GM18517 (cell line): ENCODE measurements around the gene OR1D2.
A peak's percentile ranks its signal among the peaks of the same experiment; 100 is the strongest.
"Not testable (repeated sequence)": the region's sequence is repeated elsewhere in the genome, so short reads cannot be mapped to it uniquely, and the experiment has no call there.

ENCODE experiments used
- ATAC-seq: cut with Tn5 transposase; IDR thresholded peaks from one replicate; pipeline ENCODE4 v1.9.1; 2021; ENCODE audit warnings: mild to moderate bottlenecking, moderate library complexity; ENCODE audit not compliant: unreplicated experiment

OR1D2 gene, protein sequence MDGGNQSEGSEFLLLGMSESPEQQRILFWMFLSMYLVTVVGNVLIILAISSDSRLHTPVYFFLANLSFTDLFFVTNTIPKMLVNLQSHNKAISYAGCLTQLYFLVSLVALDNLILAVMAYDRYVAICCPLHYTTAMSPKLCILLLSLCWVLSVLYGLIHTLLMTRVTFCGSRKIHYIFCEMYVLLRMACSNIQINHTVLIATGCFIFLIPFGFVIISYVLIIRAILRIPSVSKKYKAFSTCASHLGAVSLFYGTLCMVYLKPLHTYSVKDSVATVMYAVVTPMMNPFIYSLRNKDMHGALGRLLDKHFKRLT

GRCh38 chr17:3104322-3104721 lies at the start of gene OR1D2:
Gene OR1D2, minus strand, starts transcription at chr17:3104422. Its CDS starts 11,426 bp downstream, at chr17:3092996.
- ATAC-seq = no peak

DNA sequence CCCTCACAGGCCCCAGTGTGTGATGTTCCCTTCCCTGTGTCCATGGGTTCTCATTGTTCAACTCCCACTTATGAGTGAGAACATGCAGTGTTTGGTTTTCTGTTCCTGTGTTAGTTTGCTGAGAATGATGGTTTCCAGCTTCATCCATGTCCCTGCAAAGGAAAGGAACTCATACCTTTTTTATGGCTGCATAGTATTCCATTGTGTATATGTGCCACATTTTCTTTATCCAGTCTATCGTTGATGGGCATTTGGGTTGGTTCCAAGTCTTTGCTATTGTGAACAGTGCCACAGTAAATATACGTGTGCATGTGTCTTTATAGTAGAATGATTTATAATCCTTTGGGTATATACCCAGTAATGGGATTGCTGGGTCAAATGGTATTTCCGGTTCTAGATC lies 33.3 kb upstream of the OR1D2 start:
- not testable (repeated sequence) for ATAC-seq

- ATAC-seq = no peak
Measured at GRCh38 chr17:3127451-3127850, 23.2 kb upstream of the OR1D2 start, which contains the start of gene OR1G1. Gene OR1G1, minus strand, starts transcription at chr17:3127551. Its CDS starts 0 bp downstream, at chr17:3127551.

- not testable (repeated sequence) for ATAC-seq
Measured at GRCh38 chr17:3073850-3074249, 30.4 kb downstream of the OR1D2 start.

GRCh38 chr17:3065192-3065591 lies 39.0 kb downstream of the OR1D2 start:
- not testable (repeated sequence) for ATAC-seq

- ATAC-seq = not testable (repeated sequence)
Measured at GRCh38 chr17:3063507-3063906, 40.7 kb downstream of the OR1D2 start, which contains the start of gene OR1D5. Gene OR1D5, minus strand, starts transcription at chr17:3063607. Its CDS starts 0 bp downstream, at chr17:3063607.

DNA sequence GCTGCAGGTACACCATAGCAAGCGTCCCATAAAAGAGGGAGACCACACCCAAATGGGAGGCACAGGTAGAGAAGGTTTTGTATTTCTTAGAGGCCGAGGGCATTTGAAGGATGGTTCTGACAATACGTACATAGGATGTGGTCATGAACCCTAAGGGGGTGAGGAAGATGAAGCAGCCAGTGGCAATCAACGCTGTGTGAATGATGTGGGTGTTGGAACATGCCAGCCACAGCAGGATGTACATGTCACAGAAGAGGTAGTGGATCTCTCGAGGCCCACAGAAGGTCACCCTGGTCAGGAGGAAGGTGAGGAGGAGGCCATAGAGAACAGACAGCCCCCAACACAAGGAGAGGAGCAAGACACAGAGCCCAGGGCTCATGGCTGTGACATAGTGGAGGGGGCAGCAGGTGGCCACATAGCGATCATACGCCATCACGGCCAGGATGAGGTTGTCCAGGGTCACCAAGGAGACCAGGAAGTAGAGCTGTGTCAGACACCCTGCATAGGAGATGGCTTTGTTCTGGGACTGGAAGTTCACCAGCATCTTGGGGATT lies 41.3 kb downstream of the OR1D2 start:
- ATAC-seq = not testable (repeated sequence)

DNA sequence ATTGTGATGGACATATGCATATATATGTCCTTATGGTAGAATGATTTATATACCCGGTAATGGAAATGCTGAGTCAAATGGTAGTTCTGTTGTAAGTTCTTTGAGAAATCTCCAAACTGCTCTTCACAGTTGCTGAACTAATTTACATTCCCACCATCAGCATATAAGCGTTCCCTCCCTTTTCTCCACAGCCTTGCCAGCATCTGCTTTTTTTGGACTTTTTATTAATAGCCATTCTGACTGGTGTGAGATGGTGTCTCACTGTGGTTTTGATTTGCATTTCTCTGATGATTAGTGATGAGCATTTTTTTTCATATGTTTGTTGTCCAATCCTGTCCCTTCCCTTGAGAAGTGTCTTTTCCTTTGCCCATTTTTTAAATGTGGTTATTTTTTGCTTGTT lies 49.4 kb downstream of the OR1D2 start:
- ATAC-seq = not testable (repeated sequence)

- no peak for ATAC-seq
Measured at GRCh38 chr17:3049705-3050295, 54.4 kb downstream of the OR1D2 start.

DNA sequence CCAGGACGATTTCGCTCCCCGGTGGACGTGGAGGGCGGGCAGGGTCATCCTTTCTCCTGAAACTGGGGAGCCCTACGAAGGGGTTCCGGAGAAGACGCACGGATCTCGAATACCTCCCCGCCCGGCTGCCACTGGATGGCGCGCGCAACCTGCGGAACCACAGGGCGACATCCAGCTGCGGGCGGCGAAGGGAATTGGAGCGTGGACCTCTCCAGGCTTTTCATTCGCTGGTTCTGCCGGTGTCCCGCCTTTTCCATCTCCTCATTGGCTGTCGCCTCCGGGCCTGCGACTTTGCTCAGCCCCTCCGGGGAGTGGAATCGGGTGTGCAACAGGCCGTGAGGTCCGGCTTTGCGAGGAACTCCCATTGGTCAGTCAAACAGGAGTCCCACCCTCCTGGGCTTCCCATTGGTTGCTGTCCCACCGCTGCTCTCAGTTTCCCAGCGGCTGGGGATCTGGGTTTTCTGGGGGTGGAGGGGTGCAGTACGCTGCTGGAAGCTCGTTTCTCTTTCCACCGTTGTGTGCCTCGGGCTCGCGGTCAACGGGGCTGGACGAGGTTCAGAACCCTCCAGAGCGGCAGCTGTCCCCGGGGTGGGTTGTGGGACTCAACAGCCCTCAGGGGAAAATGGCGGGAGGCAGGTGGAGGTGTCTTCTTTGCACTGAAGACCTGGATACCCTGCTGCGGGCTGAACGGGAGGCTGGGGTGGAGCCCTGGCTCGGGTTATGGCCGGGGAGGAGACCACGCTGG lies 55.3 kb downstream of the OR1D2 start:
- ATAC-seq = peak; percentile 91

DNA sequence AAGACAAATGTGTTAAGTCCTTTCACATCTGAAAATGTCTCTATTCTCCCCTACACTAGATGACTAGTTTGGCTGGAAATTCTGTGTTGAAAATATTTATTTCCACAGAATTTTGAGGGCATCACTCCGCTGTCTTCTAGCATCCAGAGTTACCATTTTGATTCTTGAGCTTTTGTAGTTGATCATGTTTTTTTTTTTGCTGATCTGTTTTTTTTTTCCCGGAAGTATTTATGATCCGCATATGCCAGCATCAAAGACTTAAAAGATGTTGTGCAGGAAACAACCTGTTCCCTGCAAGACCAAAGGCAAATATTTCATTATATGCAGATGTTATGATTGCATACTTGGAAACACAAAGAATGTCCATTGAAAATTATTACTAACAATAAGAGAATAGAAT lies 57.5 kb downstream of the OR1D2 start:
- no peak for ATAC-seq

GRCh38 chr17:3043737-3044365 lies 60.4 kb downstream of the OR1D2 start:
- ATAC-seq = no peak

GRCh38 chr17:3040882-3041281 lies 63.3 kb downstream of the OR1D2 start:
- no peak for ATAC-seq

DNA sequence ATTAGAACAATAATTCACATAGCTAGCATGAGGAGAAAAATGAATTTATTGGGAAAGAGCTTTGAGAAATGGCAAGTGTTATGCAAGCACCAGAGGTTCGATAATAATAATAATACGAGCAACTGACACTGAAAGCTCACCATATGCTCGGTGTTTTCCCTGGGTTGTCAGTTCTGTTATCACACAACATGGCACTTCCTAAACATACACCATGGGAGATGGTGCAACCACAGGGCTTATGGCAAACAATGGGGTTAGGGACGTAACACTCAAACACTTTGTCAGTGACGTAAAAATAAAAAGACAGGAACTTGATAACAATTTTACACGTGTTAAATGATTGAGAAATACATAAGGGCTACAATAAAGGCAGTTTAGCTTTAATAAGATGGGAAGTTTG lies 64.5 kb downstream of the OR1D2 start:
- ATAC-seq = no peak

- ATAC-seq = no peak
Measured at GRCh38 chr17:3038941-3039340, 65.3 kb downstream of the OR1D2 start.
